Stomach (tissue), 4 donors: ENCODE measurements around the gene KBTBD4.
A peak's percentile ranks its signal among the peaks of the same experiment; 100 is the strongest.

Experiments used
- EP300 ChIP-seq: sonication (generic); formaldehyde crosslinking; IDR thresholded peaks from one replicate; pipeline ENCODE4 v1.6.1; 2017; ENCODE audit warnings: antibody characterized with exemption
- POLR2A ChIP-seq, 4 donors: fragments of 450-650 bp; IDR thresholded peaks; one replicate each; pipeline ENCODE4 v1.6.1; 2016; ENCODE audit warnings: antibody characterized with exemption in 4 of 4, control low read depth in 2 of 4, mild to moderate bottlenecking in 1 of 4, moderate library complexity in 1 of 4
- POLR2AphosphoS5 ChIP-seq, 3 donors: sonication (generic); formaldehyde crosslinking; IDR thresholded peaks; one replicate each; pipeline ENCODE4 v1.6.1; 2016; ENCODE audit warnings: antibody characterized with exemption in 3 of 3
- TF ChIP-seq, protein P1 (sequence below), 7 experiments: fragments of 450-650 bp in 4 of 7; fragments of 200-600 bp in 3 of 7; sonication (generic) in 3 of 7; IDR thresholded peaks; one replicate each; pipeline ENCODE4 v1.5.1; 2016 to 2019; ENCODE audit warnings: antibody characterized with exemption in 7 of 7, control low read depth in 2 of 7, mild to moderate bottlenecking in 1 of 7

DNA sequence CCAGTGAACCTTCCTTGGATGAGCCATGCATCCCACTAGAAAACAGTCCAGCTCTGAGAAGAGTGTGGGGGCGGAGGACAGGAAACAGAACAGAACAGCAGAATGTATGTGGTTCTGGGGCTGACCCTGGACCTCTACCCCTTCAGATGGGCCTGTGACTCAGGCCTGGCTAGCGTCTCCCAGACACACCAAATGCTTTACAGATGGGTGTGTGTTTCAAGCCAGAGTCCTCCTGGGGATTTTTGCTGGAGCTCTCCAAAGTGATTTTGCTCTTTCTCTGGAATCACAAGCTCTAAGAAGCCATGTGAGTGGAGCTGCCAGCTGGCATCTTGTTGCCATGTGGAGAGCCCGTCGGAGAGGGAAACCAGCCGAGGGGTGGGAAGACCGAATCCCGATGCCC is 28.6 kb upstream of the KBTBD4 start:
- peak in 1 of 3 donors; percentile 30 for TF ChIP-seq POLR2AphosphoS5 (IDR thresholded peaks at IDR 0.05)
- no peak for TF ChIP-seq POLR2A (IDR thresholded peaks at IDR 0.05)
- TF ChIP-seq, protein P1, sequence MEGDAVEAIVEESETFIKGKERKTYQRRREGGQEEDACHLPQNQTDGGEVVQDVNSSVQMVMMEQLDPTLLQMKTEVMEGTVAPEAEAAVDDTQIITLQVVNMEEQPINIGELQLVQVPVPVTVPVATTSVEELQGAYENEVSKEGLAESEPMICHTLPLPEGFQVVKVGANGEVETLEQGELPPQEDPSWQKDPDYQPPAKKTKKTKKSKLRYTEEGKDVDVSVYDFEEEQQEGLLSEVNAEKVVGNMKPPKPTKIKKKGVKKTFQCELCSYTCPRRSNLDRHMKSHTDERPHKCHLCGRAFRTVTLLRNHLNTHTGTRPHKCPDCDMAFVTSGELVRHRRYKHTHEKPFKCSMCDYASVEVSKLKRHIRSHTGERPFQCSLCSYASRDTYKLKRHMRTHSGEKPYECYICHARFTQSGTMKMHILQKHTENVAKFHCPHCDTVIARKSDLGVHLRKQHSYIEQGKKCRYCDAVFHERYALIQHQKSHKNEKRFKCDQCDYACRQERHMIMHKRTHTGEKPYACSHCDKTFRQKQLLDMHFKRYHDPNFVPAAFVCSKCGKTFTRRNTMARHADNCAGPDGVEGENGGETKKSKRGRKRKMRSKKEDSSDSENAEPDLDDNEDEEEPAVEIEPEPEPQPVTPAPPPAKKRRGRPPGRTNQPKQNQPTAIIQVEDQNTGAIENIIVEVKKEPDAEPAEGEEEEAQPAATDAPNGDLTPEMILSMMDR (IDR thresholded peaks at IDR 0.05) = no peak
- TF ChIP-seq EP300 = no peak
